HepG2 (cell line): ENCODE results near the gene AMPD2. TPM values are rescaled to one million over a fixed set of nuclear protein-coding genes. Genes with fewer than 3 reads are reported as not detected.

Experiments used
- ATAC-seq: fragments of 200-7000 bp; cut with Tn5 transposase; 3 replicates; pipeline ENCODE4 v1.9.1; 2020; ENCODE audit warnings: mild to moderate bottlenecking, moderate library complexity
- BruUV-seq: library from RNA; stranded (reverse); fragments of 400-500 nt; replicated peaks from 2 replicates; lab custom pipeline; 2021; lab: Mats Ljungman, UMichigan
- CTCF ChIA-PET: fragments of 300-600 bp; formaldehyde crosslinking; extraction: SDS; loops from one replicate; lab custom pipeline; 2021; ENCODE audit warnings: low total read pairs, inconsistent platforms, low intra/inter-chr PET ratio; lab: Yijun Ruan, JAX
- POLR2A ChIA-PET: fragments of 350-600 bp; sonication (Branson Sonifier 250); formaldehyde crosslinking; loops from one replicate; lab custom pipeline; 2020; ENCODE audit warnings: antibody characterized with exemption, inconsistent platforms; lab: Yijun Ruan, JAX
- DNase-seq: peaks from one replicate; pipeline ENCODE4 v3.0.0-alpha.2; 2015; ENCODE audit warnings: low spot score
- FAIRE-seq: peaks from 3 replicates; lab custom pipeline; 2011; peaks lifted over from hg19 to GRCh38; lab: Jason Lieb, UNC
- H2AFZ ChIP-seq: one replicate; pipeline ENCODE4 v1.6.1; 2011; ENCODE audit warnings: low read length, inconsistent platforms
- H3K27ac ChIP-seq: fragments of 300-600 bp; 3 replicates; pipeline ENCODE4 v1.8.0; 2011; ENCODE audit warnings: mixed run types, mild to moderate bottlenecking, mixed read lengths, low read length, inconsistent platforms; ENCODE audit not compliant: insufficient read depth; ENCODE audit errors: extremely low read length
- H3K27me3 ChIP-seq, 2 experiments: fragments of 200-600 bp in 1 of 2; 2 replicates in 1 of 2; 3 replicates in 1 of 2; pipeline versions ENCODE4 v1.6.0 to v1.8.0; 2011; ENCODE audit warnings: low read length in 2 of 2, mild to moderate bottlenecking in 2 of 2, moderate library complexity in 2 of 2, inconsistent platforms in 1 of 2; ENCODE audit not compliant: insufficient read depth in 2 of 2, control insufficient read depth in 1 of 2
- H3K36me3 ChIP-seq, 2 experiments: fragments of 200-600 bp in 1 of 2; replicated peaks in 1 of 2; 2 replicates in 1 of 2; 3 replicates in 1 of 2; pipeline versions ENCODE4 v1.5.1 to v1.8.0; 2011; ENCODE audit warnings: low read length in 2 of 2, inconsistent platforms in 1 of 2; ENCODE audit not compliant: insufficient read depth in 2 of 2, control insufficient read depth in 1 of 2
- H3K4me1 ChIP-seq: 2 replicates; pipeline ENCODE4 v1.5.1; 2012; ENCODE audit warnings: low read length, inconsistent platforms; ENCODE audit not compliant: insufficient read depth
- H3K4me2 ChIP-seq: 2 replicates; pipeline ENCODE4 v1.6.0; 2011; ENCODE audit warnings: low read depth, low read length, inconsistent platforms
- H3K4me3 ChIP-seq, 3 experiments: fragments of 200-600 bp in 1 of 3; sonication (generic), shearing (Covaris generic) in 1 of 3; replicated peaks in 1 of 3; 2 replicates each; pipeline ENCODE4 v1.5.1; 2011 to 2016; ENCODE audit warnings: low read length in 3 of 3, inconsistent platforms in 2 of 3, low read depth in 2 of 3, mild to moderate bottlenecking in 2 of 3, control low read depth in 1 of 3, mixed read lengths in 1 of 3; ENCODE audit not compliant: insufficient read depth in 1 of 3
- H3K79me2 ChIP-seq: one replicate; pipeline ENCODE4 v1.6.1; 2011; ENCODE audit warnings: low read length, inconsistent platforms; ENCODE audit not compliant: insufficient read depth
- H3K9ac ChIP-seq: 2 replicates; pipeline ENCODE4 v1.6.0; 2011; ENCODE audit warnings: mild to moderate bottlenecking, low read depth, low read length, inconsistent platforms; ENCODE audit not compliant: insufficient read depth
- H3K9me3 ChIP-seq: 2 replicates; pipeline ENCODE4 v1.5.1; 2012; ENCODE audit warnings: mild to moderate bottlenecking, low read length
- H4K20me1 ChIP-seq: 2 replicates; pipeline ENCODE4 v1.6.0; 2011; ENCODE audit warnings: inconsistent platforms, mild to moderate bottlenecking, low read length, moderate library complexity; ENCODE audit not compliant: insufficient read depth
- ARID5B ChIP-seq: IDR thresholded peaks from 2 replicates; pipeline ENCODE4 v1.4.0; 2020; ENCODE audit warnings: mild to moderate bottlenecking, missing genetic modification reagents
- CBFB ChIP-seq: sonication (generic); formaldehyde crosslinking; IDR thresholded peaks from 2 replicates; pipeline ENCODE4 v1.4.0; 2020; ENCODE audit warnings: missing genetic modification reagents
- CHD4 ChIP-seq: fragments of 200-600 bp; sonication (generic); IDR thresholded peaks from 2 replicates; pipeline ENCODE4 v1.7.0; 2017; ENCODE audit warnings: mild to moderate bottlenecking, low read length, borderline replicate concordance
- ISX ChIP-seq: sonication (generic); formaldehyde crosslinking; conservative IDR thresholded peaks from 2 replicates; pipeline ENCODE4 v1.5.0; 2020; ENCODE audit warnings: missing genetic modification reagents
- MIXL1 ChIP-seq: IDR thresholded peaks from 2 replicates; pipeline ENCODE4 v1.6.1; 2016
- NR1H2 ChIP-seq: sonication (generic); formaldehyde crosslinking; IDR thresholded peaks from 2 replicates; pipeline ENCODE4 v1.8.1; 2022; ENCODE audit warnings: low read depth, missing genetic modification reagents, borderline replicate concordance
- POLR2AphosphoS5 ChIP-seq: IDR thresholded peaks from 2 replicates; pipeline ENCODE4 v1.6.1; 2012; ENCODE audit warnings: low read depth, low read length
- RBFOX2 ChIP-seq: fragments of 200-400 bp; formaldehyde crosslinking; IDR thresholded peaks from 2 replicates; pipeline ENCODE4 v1.6.1; 2017; ENCODE audit warnings: low read depth, mild to moderate bottlenecking, low read length
- TEAD3 ChIP-seq: optimal IDR thresholded peaks from 2 replicates; pipeline ENCODE3; 2016; ENCODE audit warnings: borderline replicate concordance
- ZNF12 ChIP-seq: sonication (generic); formaldehyde crosslinking; IDR thresholded peaks from 2 replicates; pipeline ENCODE4 v1.5.0; 2020; ENCODE audit warnings: missing genetic modification reagents
- ZNF33A ChIP-seq: sonication (generic); formaldehyde crosslinking; IDR thresholded peaks from 2 replicates; pipeline ENCODE4 v1.5.1; 2020; ENCODE audit warnings: missing genetic modification reagents, mild to moderate bottlenecking, moderate library complexity, borderline replicate concordance
- ZNF33B ChIP-seq: sonication (generic); formaldehyde crosslinking; IDR thresholded peaks from 2 replicates; pipeline ENCODE4 v1.5.1; 2020; ENCODE audit warnings: mild to moderate bottlenecking, missing genetic modification reagents
- ZNF441 ChIP-seq: sonication (generic); formaldehyde crosslinking; IDR thresholded peaks from 2 replicates; pipeline ENCODE4 v1.7.0; 2021; ENCODE audit warnings: missing genetic modification reagents, borderline replicate concordance
- ZNF720 ChIP-seq: sonication (generic); formaldehyde crosslinking; IDR thresholded peaks from 2 replicates; pipeline ENCODE4 v1.4.0; 2020; ENCODE audit warnings: missing genetic modification reagents
- ZNF790 ChIP-seq: sonication (generic); formaldehyde crosslinking; IDR thresholded peaks from 2 replicates; pipeline ENCODE4 v1.8.0; 2022; ENCODE audit warnings: missing genetic modification reagents, mild to moderate bottlenecking, borderline replicate concordance
- WGBS: methylation state at CpG from one replicate; pipeline ENCODE4 v1.1.6; 2017; ENCODE audit warnings: low lambda C conversion rate; 5-methylcytosine and 5-hydroxymethylcytosine counted together
- in situ Hi-C: cut with HindIII; loops from 2 replicates; pipeline ENCODE4 v1.10.0; 2017; ENCODE audit warnings: low pct_unique_long_range_greater_than_20kb; ENCODE audit not compliant: extremely low pct_ligation_motif_present
- intact Hi-C: fragments of 100-400 bp; cut with micrococcal nuclease; formaldehyde crosslinking; loops from one replicate; pipeline ENCODE4 v1.10.0; 2022; ENCODE audit not compliant: unreplicated experiment
- polyA plus RNA-seq, 8 experiments: library from polyadenylated mRNA; depleted of rRNA in 3 of 8; stranded (reverse) in 7 of 8; unstranded in 1 of 8; fragments of >200 nt; fragmentation: Illumina TruSeq in 4 of 8; extraction: Trizol in 4 of 8; gene quantifications; 2 replicates each; pipeline versions ENCODE4 v1.2.1 to v1.2.3, GENCODE V29; 2011 to 2016; ENCODE audit warnings: low read depth in 4 of 8, missing spikeins in 1 of 8, mixed read lengths in 1 of 8; ENCODE audit not compliant: insufficient read depth in 1 of 8
- total RNA-seq, 5 experiments: library from RNA; depleted of rRNA; stranded (reverse); fragments of >200 nt; fragmentation: Illumina TruSeq; extraction: Trizol; gene quantifications; 2 replicates each; pipeline ENCODE4 v1.2.3, GENCODE V29; 2016; ENCODE audit warnings: low read depth in 1 of 5
- TF ChIP-seq, protein P1 (sequence below): sonication (generic); formaldehyde crosslinking; IDR thresholded peaks from 2 replicates; pipeline ENCODE4 v1.5.1; 2020; ENCODE audit warnings: missing genetic modification reagents, mild to moderate bottlenecking, borderline replicate concordance

Gene AMPD2
- total and polyA plus RNA-seq, 2 of the 13 experiments (the other 11 are each of a cell fraction or from before 2014, with no cell fraction given): 62.3 to 82.0 TPM

- Histone ChIP-seq H3K9me3 (no peaks in the 10 kb centered on the region), H3K36me3 (peaks cover 9 to 30% of the 10 kb centered on the region in 2 experiments), H3K4me2 (no peak overlapping the region), H2AFZ (no peak overlapping the region), H3K4me1 (0 out of 2 replicates have a peak, but pooled peaks cover 7% of the 10 kb centered on the region), H3K4me3 (no peak overlapping the region), H3K9ac (no peak overlapping the region), H3K27me3 (no peaks in the 10 kb centered on the region), H3K27ac (no peak overlapping the region), H3K79me2 (no peaks in the 10 kb centered on the region), H4K20me1 (no peaks in the 10 kb centered on the region)
- intact Hi-C loops (no loop called here), in situ Hi-C loops (no loop called here)
- FAIRE-seq (no peak), DNase-seq (no peak), ATAC-seq (no peak)
- TF ChIP-seq RBFOX2: no peak
- TF ChIP-seq ZNF33A (CRISPR knock-in tag): no peak
- TF ChIP-seq, protein P1, sequence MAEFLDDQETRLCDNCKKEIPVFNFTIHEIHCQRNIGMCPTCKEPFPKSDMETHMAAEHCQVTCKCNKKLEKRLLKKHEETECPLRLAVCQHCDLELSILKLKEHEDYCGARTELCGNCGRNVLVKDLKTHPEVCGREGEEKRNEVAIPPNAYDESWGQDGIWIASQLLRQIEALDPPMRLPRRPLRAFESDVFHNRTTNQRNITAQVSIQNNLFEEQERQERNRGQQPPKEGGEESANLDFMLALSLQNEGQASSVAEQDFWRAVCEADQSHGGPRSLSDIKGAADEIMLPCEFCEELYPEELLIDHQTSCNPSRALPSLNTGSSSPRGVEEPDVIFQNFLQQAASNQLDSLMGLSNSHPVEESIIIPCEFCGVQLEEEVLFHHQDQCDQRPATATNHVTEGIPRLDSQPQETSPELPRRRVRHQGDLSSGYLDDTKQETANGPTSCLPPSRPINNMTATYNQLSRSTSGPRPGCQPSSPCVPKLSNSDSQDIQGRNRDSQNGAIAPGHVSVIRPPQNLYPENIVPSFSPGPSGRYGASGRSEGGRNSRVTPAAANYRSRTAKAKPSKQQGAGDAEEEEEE (CRISPR knock-in tag): no peak
- no peak for TF ChIP-seq CBFB (CRISPR knock-in tag)
- no peak for TF ChIP-seq MIXL1
- no peak for TF ChIP-seq ARID5B (CRISPR knock-in tag)
- no peak for TF ChIP-seq ISX (CRISPR knock-in tag)
- TF ChIP-seq POLR2AphosphoS5: no peak
- TF ChIP-seq ZNF12 (CRISPR knock-in tag): no peak
- no peak for TF ChIP-seq ZNF33B (CRISPR knock-in tag)
- no peak for TF ChIP-seq ZNF441 (CRISPR knock-in tag)
- TF ChIP-seq ZNF720: no peak
- TF ChIP-seq CHD4: no peak
- no peak for TF ChIP-seq ZNF790
- TF ChIP-seq NR1H2 (CRISPR knock-in tag): no peak
- TF ChIP-seq TEAD3 (CRISPR knock-in tag): no peak
- ChIA-PET CTCF (interaction anchor here (0.7 kb wide), 1 partner anchor 105 kb away, joined by 3 read pairs; no protein-coding TSS in a partner anchor), POLR2A (no interaction called here)
- WGBS: 95% methylated on average over 2 of the region's 2 CpGs
- no TSS peak for BruUV-seq
Measured at GRCh38 chr1:109595531-109595930, 24.1 kb upstream of the AMPD2 start.
